ENCODE data around the gene SPDYE6. TPM values are rescaled to one million over a fixed set of nuclear protein-coding genes. Genes with fewer than 3 reads are reported as not detected.

SPDYE6 gene
- total and polyA plus RNA-seq, 2 experiments from 2014 or later = not detected

- peaks cover 16% of the 10 kb centered on the region for H3K4me1 ChIP-seq (ENCODE audit: insufficient read depth)
- H3K27me3 Mint-ChIP-seq (ENCODE audit: insufficient read depth, low read depth, poor library complexity) = peaks cover 20% of the 10 kb centered on the region
- H3K4me3 Mint-ChIP-seq = no peak overlapping the region
- H4K20me1 ChIP-seq (replicated peaks; ENCODE audit: insufficient read depth) = peaks cover 25% of the 10 kb centered on the region
- peaks cover 32% of the 10 kb centered on the region for H3K4me1 Mint-ChIP-seq
- TF ChIP-seq EZH2 (IDR thresholded peaks at IDR 0.05; ENCODE audit: low read depth, unreplicated experiment) (no peak), CTCF (conservative IDR thresholded peaks at IDR 0.05; ENCODE audit: low read depth in 2 of 2) (no peak), JUNB (IDR thresholded peaks at IDR 0.05; ENCODE audit: unreplicated experiment) (no peak), POLR2AphosphoS5 (IDR thresholded peaks at IDR 0.05; ENCODE audit: low read depth) (no peak), ZNF331 (CRISPR knock-in tag; IDR thresholded peaks at IDR 0.05; ENCODE audit: low read depth) (no peak), EZH2phosphoT487 (IDR thresholded peaks at IDR 0.05; ENCODE audit: unreplicated experiment) (no peak), NANOG (IDR thresholded peaks at IDR 0.05; ENCODE audit: borderline replicate concordance) (no peak), ZNF462 (CRISPR knock-in tag; IDR thresholded peaks at IDR 0.05) (no peak), STAT1 (IDR thresholded peaks at IDR 0.05; ENCODE audit: unreplicated experiment) (no peak), CREB1 (CRISPR knock-in tag; IDR thresholded peaks at IDR 0.05; ENCODE audit: low read depth) (no peak), REST (IDR thresholded peaks at IDR 0.05; ENCODE audit: unreplicated experiment) (no peak), ETS1 (IDR thresholded peaks at IDR 0.05) (no peak), ZNF114 (CRISPR knock-in tag; IDR thresholded peaks at IDR 0.05) (no peak)
- H2AFZ ChIP-seq = no peak overlapping the region
- H3F3A ChIP-seq (replicated peaks; ENCODE audit: low read depth) = no peaks in the 10 kb centered on the region
- H3K36me3 ChIP-seq (ENCODE audit: insufficient read depth) = no peaks in the 10 kb centered on the region; the same call in 1 of the 2 replicates
- no peaks in the 10 kb centered on the region for H3K9me3 Mint-ChIP-seq
- H3K27ac Mint-ChIP-seq = no peak overlapping the region
- ATAC-seq = no peak
- no peaks in the 10 kb centered on the region for H3K36me3 Mint-ChIP-seq (ENCODE audit: low read depth)
- H3K27me3 ChIP-seq (ENCODE audit: insufficient read depth) = peaks cover 5% of the 10 kb centered on the region; the same call in 1 of the 2 replicates
- H3K4me2 ChIP-seq = no peak overlapping the region; the same call in 1 of the 2 replicates
- no peaks in the 10 kb centered on the region for H3K79me2 ChIP-seq (replicated peaks; ENCODE audit: insufficient read depth)
- no peak overlapping the region for H3K27ac ChIP-seq (ENCODE audit: low read depth)
- H3K4me3 ChIP-seq = no peak overlapping the region
- DNase-seq (ENCODE audit: low spot score) = no peak
- H3K9me2 ChIP-seq (ENCODE audit: insufficient read depth) = no peaks in the 10 kb centered on the region
These were observed 59.7 kb downstream of the SPDYE6 start for GRCh38 chr7:102296514-102296913.

All from GM23338 (cell line).